ENCODE data around the gene REXO4. TPM values are rescaled to one million over a fixed set of nuclear protein-coding genes. Genes with fewer than 3 reads are reported as not detected.

Gene REXO4
- total and polyA plus RNA-seq, 9 of the 15 experiments (the other 6 are each of a cell fraction or from before 2014, with no cell fraction given): 3.4 to 72.9 (median 31.1) TPM

DNA sequence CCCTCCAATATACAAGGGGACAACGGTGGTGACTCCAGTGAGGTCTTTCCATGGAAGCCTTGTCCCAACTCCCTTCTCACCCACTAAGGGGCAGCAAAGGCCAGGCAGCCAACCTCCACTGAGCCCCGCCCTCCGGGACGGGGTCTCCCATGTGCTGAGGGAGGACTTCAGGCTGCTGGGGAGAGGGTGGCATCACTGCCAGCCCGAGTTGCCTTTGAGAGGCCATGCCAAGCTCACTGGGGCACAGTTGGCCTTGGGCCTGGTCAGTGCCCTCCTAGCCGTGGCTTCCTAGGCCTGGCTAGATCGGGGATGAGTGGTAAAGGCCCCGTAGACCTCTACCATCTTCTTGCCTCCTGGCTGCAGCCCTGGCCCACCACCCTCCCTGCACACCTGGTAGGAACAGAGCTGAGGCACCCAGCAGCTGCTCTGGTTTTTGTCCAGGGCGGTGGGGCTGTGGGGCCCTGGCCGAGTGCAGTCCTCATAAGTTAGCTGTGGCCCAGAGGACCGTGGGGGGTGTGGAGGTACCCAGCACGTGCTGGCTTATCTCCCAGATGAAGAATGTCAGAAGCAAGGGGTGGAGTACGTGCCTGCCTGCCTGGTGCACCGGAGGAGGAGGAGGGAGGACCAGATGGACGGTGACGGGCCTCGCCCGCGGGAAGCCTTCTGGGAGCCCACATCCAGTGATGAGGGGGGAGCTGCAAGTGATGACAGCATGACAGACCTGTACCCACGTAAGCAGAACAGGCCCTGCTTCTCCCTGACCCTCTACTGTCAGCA is 58.2 kb downstream of the REXO4 start:
- CTCF ChIA-PET (ENCODE audit: low intra/inter-chr PET ratio): interaction anchor here (1.5 kb wide), 1 partner anchor 127 kb away, joined by 5 read pairs; no protein-coding TSS in a partner anchor
- H3K4me2 ChIP-seq (ENCODE audit: insufficient read depth, low read length): no peak overlapping the region
- no peaks in the 10 kb centered on the region for H3K9me1 ChIP-seq (ENCODE audit: control insufficient read depth, insufficient read depth, low read length)
- peaks cover 35% of the 10 kb centered on the region for H4K20me1 ChIP-seq (replicated peaks; ENCODE audit: control insufficient read depth, insufficient read depth, low read length)
- FAIRE-seq (peak; percentile 64), ATAC-seq (peak; percentile 46), DNase-seq (ENCODE audit: extremely low read depth in 1 of 4, low spot score in 3 of 4) (peak in 2 of 4 experiments; percentile 53 to 62)
- H3K4me3 ChIP-seq: no peak overlapping the region
- peaks cover 74% of the 10 kb centered on the region for H3K36me3 ChIP-seq (ENCODE audit: control insufficient read depth, insufficient read depth, low read length)
- 50% methylated on average over 16 of the region's 20 CpGs for WGBS (ENCODE audit: insufficient coverage, low coverage, missing lambda C conversion rate)
- no TSS peak for BruUV-seq (replicated peaks)
- intact Hi-C loops (cut with micrococcal nuclease) (loop anchor here (2.0 kb wide), 1 partner anchor 127 kb away; no protein-coding TSS in a partner anchor), in situ Hi-C loops (cut with MboI) (no loop called here)
- H3K27ac ChIP-seq (ENCODE audit: extremely low read depth, low read depth, low read length): no peak overlapping the region
- no peak overlapping the region for H2AFZ ChIP-seq (ENCODE audit: low read depth, low read length)
- no peaks in the 10 kb centered on the region for H3K9me3 ChIP-seq (replicated peaks; ENCODE audit: control insufficient read depth, insufficient read depth, low read depth, low read length)
- POLR2A ChIA-PET: interaction anchor here (0.6 to 7.4 kb wide), 10 partner anchors 9 to 173 kb away, joined by 3 to 109 read pairs (median 4); partner anchors contain the start of genes CACFD1, MED22 and RPL7A
- peak overlapping the region in 1 of 2 experiments; percentile 70; a peak in 2 of 4 replicates for H3K9ac ChIP-seq (ENCODE audit: insufficient read depth in 1 of 2, low read depth in 2 of 2, low read length in 2 of 2)
- H3K4me1 ChIP-seq (replicated peaks in 1 of 2; ENCODE audit: control insufficient read depth in 2 of 2, insufficient read depth in 2 of 2, low read length in 2 of 2): peaks cover 17 to 50% of the 10 kb centered on the region in 2 experiments; a peak in 4 of 5 replicates
- H3K79me2 ChIP-seq (ENCODE audit: control insufficient read depth, insufficient read depth, low read length): peaks cover 36% of the 10 kb centered on the region
- H3K27me3 ChIP-seq (ENCODE audit: control insufficient read depth in 2 of 2, insufficient read depth in 2 of 2, low read length in 2 of 2): no peaks in the 10 kb centered on the region
- TF ChIP-seq, protein P1, sequence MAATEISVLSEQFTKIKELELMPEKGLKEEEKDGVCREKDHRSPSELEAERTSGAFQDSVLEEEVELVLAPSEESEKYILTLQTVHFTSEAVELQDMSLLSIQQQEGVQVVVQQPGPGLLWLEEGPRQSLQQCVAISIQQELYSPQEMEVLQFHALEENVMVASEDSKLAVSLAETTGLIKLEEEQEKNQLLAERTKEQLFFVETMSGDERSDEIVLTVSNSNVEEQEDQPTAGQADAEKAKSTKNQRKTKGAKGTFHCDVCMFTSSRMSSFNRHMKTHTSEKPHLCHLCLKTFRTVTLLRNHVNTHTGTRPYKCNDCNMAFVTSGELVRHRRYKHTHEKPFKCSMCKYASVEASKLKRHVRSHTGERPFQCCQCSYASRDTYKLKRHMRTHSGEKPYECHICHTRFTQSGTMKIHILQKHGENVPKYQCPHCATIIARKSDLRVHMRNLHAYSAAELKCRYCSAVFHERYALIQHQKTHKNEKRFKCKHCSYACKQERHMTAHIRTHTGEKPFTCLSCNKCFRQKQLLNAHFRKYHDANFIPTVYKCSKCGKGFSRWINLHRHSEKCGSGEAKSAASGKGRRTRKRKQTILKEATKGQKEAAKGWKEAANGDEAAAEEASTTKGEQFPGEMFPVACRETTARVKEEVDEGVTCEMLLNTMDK (IDR thresholded peaks at IDR 0.05; ENCODE audit: borderline replicate concordance, insufficient read depth, low read depth, low read length, poor library complexity, severe bottlenecking): no peak
- no peak for TF ChIP-seq KAT8 (IDR thresholded peaks at IDR 0.05; ENCODE audit: low read depth)
- no peak for TF ChIP-seq HCFC1 (IDR thresholded peaks at IDR 0.05; ENCODE audit: low read depth, low read length)
- no peak for TF ChIP-seq ARID2 (IDR thresholded peaks at IDR 0.05)
- TF ChIP-seq LCOR (CRISPR knock-in tag; IDR thresholded peaks at IDR 0.05): no peak
- TF ChIP-seq, protein P2, sequence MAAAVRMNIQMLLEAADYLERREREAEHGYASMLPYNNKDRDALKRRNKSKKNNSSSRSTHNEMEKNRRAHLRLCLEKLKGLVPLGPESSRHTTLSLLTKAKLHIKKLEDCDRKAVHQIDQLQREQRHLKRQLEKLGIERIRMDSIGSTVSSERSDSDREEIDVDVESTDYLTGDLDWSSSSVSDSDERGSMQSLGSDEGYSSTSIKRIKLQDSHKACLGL (CRISPR knock-in tag; IDR thresholded peaks at IDR 0.05; ENCODE audit: borderline replicate concordance, poor library complexity, severe bottlenecking): no peak
- no peak for TF ChIP-seq RHOXF2B (CRISPR knock-in tag; conservative IDR thresholded peaks at IDR 0.05)
- TF ChIP-seq BACH1 (tag; IDR thresholded peaks at IDR 0.05): no peak
- no peak for TF ChIP-seq SMAD2 (IDR thresholded peaks at IDR 0.05; ENCODE audit: low read depth, low read length)
- no peak for TF ChIP-seq PHB (CRISPR knock-in tag; IDR thresholded peaks at IDR 0.05)
- no peak for TF ChIP-seq SMAD1 (IDR thresholded peaks at IDR 0.05; ENCODE audit: low read depth, low read length, partially characterized antibody)
- TF ChIP-seq ZNF23 (CRISPR knock-in tag; IDR thresholded peaks at IDR 0.05): no peak
- TF ChIP-seq MCM3 (IDR thresholded peaks at IDR 0.05): no peak
- TF ChIP-seq, protein P3, sequence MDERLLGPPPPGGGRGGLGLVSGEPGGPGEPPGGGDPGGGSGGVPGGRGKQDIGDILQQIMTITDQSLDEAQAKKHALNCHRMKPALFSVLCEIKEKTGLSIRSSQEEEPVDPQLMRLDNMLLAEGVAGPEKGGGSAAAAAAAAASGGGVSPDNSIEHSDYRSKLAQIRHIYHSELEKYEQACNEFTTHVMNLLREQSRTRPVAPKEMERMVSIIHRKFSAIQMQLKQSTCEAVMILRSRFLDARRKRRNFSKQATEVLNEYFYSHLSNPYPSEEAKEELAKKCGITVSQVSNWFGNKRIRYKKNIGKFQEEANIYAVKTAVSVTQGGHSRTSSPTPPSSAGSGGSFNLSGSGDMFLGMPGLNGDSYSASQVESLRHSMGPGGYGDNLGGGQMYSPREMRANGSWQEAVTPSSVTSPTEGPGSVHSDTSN (CRISPR knock-in tag; IDR thresholded peaks at IDR 0.05; ENCODE audit: low read depth): no peak
- TF ChIP-seq, protein P3 (tag; conservative IDR thresholded peaks at IDR 0.05; ENCODE audit: low read depth): no peak
- no peak for TF ChIP-seq EGR1 (conservative IDR thresholded peaks at IDR 0.05)
- TF ChIP-seq CREM (IDR thresholded peaks at IDR 0.05; ENCODE audit: low read depth): 0 out of 2 replicates have a peak, but pooled peaks have one; percentile 18
- TF ChIP-seq MAFF (IDR thresholded peaks at IDR 0.05; ENCODE audit: low read length): no peak
- no peak for TF ChIP-seq RAD51 (IDR thresholded peaks at IDR 0.05; ENCODE audit: borderline replicate concordance, low read depth)
